Liver (tissue), 9 donors: ENCODE data around the gene MTHFSD. TPM values are rescaled to one million over a fixed set of nuclear protein-coding genes. Genes with fewer than 3 reads are reported as not detected.

ENCODE experiments used
- DNase-seq: peaks from one replicate; pipeline ENCODE4 v3.0.0-alpha.2; 2017; ENCODE audit warnings: low spot score
- H3K27ac ChIP-seq, 2 donors: one replicate each; pipeline ENCODE4 v1.7.0; 2013; ENCODE audit warnings: inconsistent platforms in 2 of 2, low read length in 2 of 2, control low read depth in 1 of 2, low read depth in 1 of 2, mild to moderate bottlenecking in 1 of 2
- H3K27me3 ChIP-seq, 4 donors: one replicate each; pipeline versions ENCODE4 v1.6.1 to v1.7.0; 2013; ENCODE audit warnings: low read length in 3 of 4, inconsistent platforms in 1 of 4, mild to moderate bottlenecking in 1 of 4, moderate library complexity in 1 of 4; ENCODE audit not compliant: control insufficient read depth in 4 of 4, insufficient read depth in 4 of 4
- H3K36me3 ChIP-seq, 4 donors: one replicate each; pipeline versions ENCODE4 v1.6.1 to v1.7.0; 2013; ENCODE audit warnings: low read length in 3 of 4, mild to moderate bottlenecking in 3 of 4, low read depth in 1 of 4, moderate library complexity in 1 of 4; ENCODE audit not compliant: control insufficient read depth in 4 of 4, insufficient read depth in 3 of 4
- H3K4me1 ChIP-seq, 4 donors: one replicate each; pipeline versions ENCODE4 v1.6.1 to v1.7.0; 2013; ENCODE audit warnings: low read length in 3 of 4, mild to moderate bottlenecking in 3 of 4, moderate library complexity in 1 of 4; ENCODE audit not compliant: control insufficient read depth in 4 of 4, insufficient read depth in 4 of 4
- H3K4me3 ChIP-seq, 3 donors: one replicate each; pipeline versions ENCODE4 v1.6.1 to v1.7.0; 2013; ENCODE audit warnings: low read length in 3 of 3, control low read depth in 1 of 3, low read depth in 1 of 3, mild to moderate bottlenecking in 1 of 3
- H3K9ac ChIP-seq, 2 donors: one replicate each; pipeline ENCODE4 v1.7.0; 2013; ENCODE audit warnings: low read length in 2 of 2, mild to moderate bottlenecking in 2 of 2, moderate library complexity in 2 of 2, control low read depth in 1 of 2, low read depth in 1 of 2
- H3K9me3 ChIP-seq, 4 donors: one replicate each; pipeline versions ENCODE4 v1.6.1 to v1.7.0; 2013; ENCODE audit warnings: low read length in 3 of 4; ENCODE audit not compliant: control insufficient read depth in 4 of 4
- EGR1 ChIP-seq, 2 donors: IDR thresholded peaks; 2 replicates each; pipeline ENCODE4 v1.6.1; 2016 to 2018; ENCODE audit warnings: antibody characterized with exemption in 2 of 2, low read depth in 2 of 2
- FOXA1 ChIP-seq: IDR thresholded peaks from 2 replicates; pipeline ENCODE4 v1.6.1; 2016; ENCODE audit warnings: antibody characterized with exemption
- FOXA2 ChIP-seq: IDR thresholded peaks from 2 replicates; pipeline ENCODE4 v1.6.1; 2016; ENCODE audit warnings: antibody characterized with exemption
- GABPA ChIP-seq, 2 donors: IDR thresholded peaks in 1 of 2; conservative IDR thresholded peaks in 1 of 2; 2 replicates each; pipeline ENCODE4 v1.6.1; 2016; ENCODE audit warnings: antibody characterized with exemption in 2 of 2, mild to moderate bottlenecking in 1 of 2, moderate library complexity in 1 of 2
- HNF4A ChIP-seq, 2 donors: conservative IDR thresholded peaks; 2 replicates each; pipeline ENCODE4 v1.6.1; 2016; ENCODE audit warnings: antibody characterized with exemption in 2 of 2, mild to moderate bottlenecking in 2 of 2
- HNF4G ChIP-seq: IDR thresholded peaks from 2 replicates; pipeline ENCODE4 v1.6.1; 2016; ENCODE audit warnings: antibody characterized with exemption
- JUND ChIP-seq, 2 donors: IDR thresholded peaks; 2 replicates each; pipeline ENCODE4 v1.6.1; 2016; ENCODE audit warnings: antibody characterized with exemption in 2 of 2
- NR2F2 ChIP-seq: IDR thresholded peaks from 2 replicates; pipeline ENCODE4 v1.6.1; 2016; ENCODE audit warnings: antibody characterized with exemption
- RAD21 ChIP-seq, 2 donors: IDR thresholded peaks; 2 replicates each; pipeline ENCODE4 v1.6.1; 2016; ENCODE audit warnings: antibody characterized with exemption in 2 of 2, mild to moderate bottlenecking in 2 of 2
- RXRA ChIP-seq, 2 donors: IDR thresholded peaks; 2 replicates each; pipeline ENCODE4 v1.6.1; 2017 to 2018; ENCODE audit warnings: antibody characterized with exemption in 2 of 2, mild to moderate bottlenecking in 1 of 2
- SP1 ChIP-seq: IDR thresholded peaks from 2 replicates; pipeline ENCODE4 v1.6.1; 2018; ENCODE audit warnings: antibody characterized with exemption, mild to moderate bottlenecking
- TAF1 ChIP-seq: conservative IDR thresholded peaks from 2 replicates; pipeline ENCODE4 v1.6.1; 2016; ENCODE audit warnings: antibody characterized with exemption, mild to moderate bottlenecking
- YY1 ChIP-seq: IDR thresholded peaks from 2 replicates; pipeline ENCODE4 v1.6.1; 2016; ENCODE audit warnings: antibody characterized with exemption, mild to moderate bottlenecking
- WGBS: extraction: QIAGEN DNeasy Blood & Tissue Kit; methylation state at CpG from one replicate; pipeline ENCODE4 v1.1.7; 2013; 5-methylcytosine and 5-hydroxymethylcytosine counted together
- polyA plus RNA-seq, 2 donors: library from polyadenylated mRNA; stranded (reverse) in 1 of 2; unstranded in 1 of 2; fragments of 200-250 nt in 1 of 2; fragments of >200 nt in 1 of 2; fragmentation: Nextera tagmentation in 1 of 2; extraction: Ambion mirVana in 1 of 2; gene quantifications; one replicate each; pipeline versions ENCODE4 v1.2.1 to v1.2.3, GENCODE V29; 2013 to 2015
- total RNA-seq, 2 donors: library from RNA; depleted of rRNA; stranded (reverse); fragments of >200 nt; gene quantifications; one replicate each; pipeline ENCODE4 v1.2.3, GENCODE V29; 2014
- TF ChIP-seq, protein P1 (sequence below): fragments of 150-350 bp; IDR thresholded peaks from 2 replicates; pipeline ENCODE4 v1.5.1; 2017; ENCODE audit warnings: improper control_type of control experiment, low read depth, low read length; ENCODE audit not compliant: missing input control
- TF ChIP-seq, protein P2 (sequence below): IDR thresholded peaks from 2 replicates; pipeline ENCODE4 v1.6.1; 2016; ENCODE audit warnings: antibody characterized with exemption, mild to moderate bottlenecking
- TF ChIP-seq, protein P3 (sequence below): IDR thresholded peaks from 2 replicates; pipeline ENCODE4 v1.6.1; 2016; ENCODE audit warnings: antibody characterized with exemption
- TF ChIP-seq, protein P4 (sequence below): IDR thresholded peaks from 2 replicates; pipeline ENCODE4 v1.6.1; 2016; ENCODE audit warnings: antibody characterized with exemption
- TF ChIP-seq, protein P5 (sequence below): IDR thresholded peaks from 2 replicates; pipeline ENCODE4 v1.6.1; 2016; ENCODE audit warnings: antibody characterized with exemption
- donor health status: healthy.
- donor health status: healthy.
- donor health status: healthy.
- donor health status: healthy.
- donor health status: healthy.

Gene MTHFSD
- total and polyA plus RNA-seq, 4 donors, result 4.6 to 8.1 (median 6.5) TPM

DNA sequence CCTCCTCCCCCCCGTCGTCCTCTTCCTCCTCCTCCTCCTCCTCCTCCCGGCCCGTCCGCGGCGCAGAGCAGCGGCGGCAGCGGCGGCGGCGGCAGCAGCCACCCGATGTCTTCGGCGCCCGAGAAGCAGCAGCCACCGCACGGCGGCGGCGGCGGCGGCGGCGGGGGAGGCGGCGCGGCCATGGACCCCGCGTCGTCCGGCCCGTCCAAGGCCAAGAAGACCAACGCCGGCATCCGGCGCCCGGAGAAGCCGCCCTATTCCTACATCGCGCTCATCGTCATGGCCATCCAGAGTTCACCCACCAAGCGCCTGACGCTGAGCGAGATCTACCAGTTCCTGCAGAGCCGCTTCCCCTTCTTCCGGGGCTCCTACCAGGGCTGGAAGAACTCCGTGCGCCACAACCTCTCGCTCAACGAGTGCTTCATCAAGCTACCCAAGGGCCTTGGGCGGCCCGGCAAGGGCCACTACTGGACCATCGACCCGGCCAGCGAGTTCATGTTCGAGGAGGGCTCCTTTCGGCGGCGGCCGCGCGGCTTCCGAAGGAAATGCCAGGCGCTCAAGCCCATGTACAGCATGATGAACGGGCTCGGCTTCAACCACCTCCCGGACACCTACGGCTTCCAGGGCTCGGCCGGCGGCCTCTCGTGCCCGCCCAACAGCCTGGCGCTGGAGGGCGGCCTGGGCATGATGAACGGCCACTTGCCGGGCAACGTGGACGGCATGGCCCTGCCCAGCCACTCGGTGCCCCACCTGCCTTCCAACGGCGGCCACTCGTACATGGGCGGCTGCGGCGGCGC lies 44.4 kb downstream of the MTHFSD start, which contains the start of gene FOXF1 (continued):
- no peak for TF ChIP-seq FOXA2

DNA sequence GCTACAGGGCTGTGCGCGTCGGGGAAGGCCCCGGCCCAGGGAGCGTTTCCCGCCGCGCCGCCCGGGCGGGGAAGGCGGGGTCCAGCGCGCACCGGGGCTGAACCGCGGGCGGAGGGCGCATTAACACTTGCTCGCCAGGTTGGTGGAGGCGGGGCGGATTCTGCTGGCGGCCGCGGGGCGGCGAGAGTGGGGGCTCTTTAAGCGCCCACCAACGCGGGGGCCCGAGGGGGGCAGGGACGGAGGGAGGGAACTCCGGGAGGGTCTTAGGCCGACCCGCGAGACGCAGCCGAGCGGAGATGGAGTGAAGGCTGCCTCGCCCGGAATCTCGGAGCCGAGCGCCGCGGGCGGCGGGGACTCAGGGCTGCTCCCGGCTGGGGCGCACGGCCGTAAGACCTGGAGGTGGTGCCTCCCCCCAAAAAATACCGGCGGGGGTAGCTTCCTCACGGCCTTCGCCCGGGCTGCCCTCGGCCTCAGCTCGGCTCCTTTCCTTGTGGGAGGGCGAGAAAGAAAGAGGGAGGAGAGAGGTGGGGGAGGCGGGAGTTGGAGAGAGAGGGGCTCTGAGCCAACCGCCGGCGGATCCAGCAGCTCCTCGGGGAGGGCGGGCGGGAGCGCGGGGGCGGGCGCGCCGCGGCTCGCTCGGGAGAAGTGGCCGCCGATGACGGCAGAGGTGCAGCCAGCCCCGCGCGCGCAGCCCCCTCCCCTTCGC lies 45.1 kb downstream of the MTHFSD start:
- H3K27me3 ChIP-seq, result peaks cover 6 to 29% (median 14%) of the 10 kb centered on the region in 4 donors
- no peak for DNase-seq
- H3K4me3 ChIP-seq, result peak overlapping the region in 2 of 3 donors; percentile 53 to 61
- under 1% methylated on average over 84 of the region's 84 CpGs for WGBS
- H3K9me3 ChIP-seq, result no peaks in the 10 kb centered on the region
- peaks cover 18 to 44% (median 24%) of the 10 kb centered on the region in 4 donors for H3K4me1 ChIP-seq
- peak overlapping the region; percentile 62 to 75 for H3K27ac ChIP-seq
- no peaks in the 10 kb centered on the region for H3K36me3 ChIP-seq
- TF ChIP-seq, protein P1, sequence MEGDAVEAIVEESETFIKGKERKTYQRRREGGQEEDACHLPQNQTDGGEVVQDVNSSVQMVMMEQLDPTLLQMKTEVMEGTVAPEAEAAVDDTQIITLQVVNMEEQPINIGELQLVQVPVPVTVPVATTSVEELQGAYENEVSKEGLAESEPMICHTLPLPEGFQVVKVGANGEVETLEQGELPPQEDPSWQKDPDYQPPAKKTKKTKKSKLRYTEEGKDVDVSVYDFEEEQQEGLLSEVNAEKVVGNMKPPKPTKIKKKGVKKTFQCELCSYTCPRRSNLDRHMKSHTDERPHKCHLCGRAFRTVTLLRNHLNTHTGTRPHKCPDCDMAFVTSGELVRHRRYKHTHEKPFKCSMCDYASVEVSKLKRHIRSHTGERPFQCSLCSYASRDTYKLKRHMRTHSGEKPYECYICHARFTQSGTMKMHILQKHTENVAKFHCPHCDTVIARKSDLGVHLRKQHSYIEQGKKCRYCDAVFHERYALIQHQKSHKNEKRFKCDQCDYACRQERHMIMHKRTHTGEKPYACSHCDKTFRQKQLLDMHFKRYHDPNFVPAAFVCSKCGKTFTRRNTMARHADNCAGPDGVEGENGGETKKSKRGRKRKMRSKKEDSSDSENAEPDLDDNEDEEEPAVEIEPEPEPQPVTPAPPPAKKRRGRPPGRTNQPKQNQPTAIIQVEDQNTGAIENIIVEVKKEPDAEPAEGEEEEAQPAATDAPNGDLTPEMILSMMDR, result no peak
- TF ChIP-seq EGR1 (IDR thresholded peaks at IDR 0.05; ENCODE audit: low read depth in 2 of 2) (no peak), RXRA (IDR thresholded peaks at IDR 0.05) (no peak), TAF1 (no peak), RAD21 (IDR thresholded peaks at IDR 0.05) (no peak), JUND (IDR thresholded peaks at IDR 0.05) (no peak), HNF4G (no peak), GABPA (IDR thresholded peaks at IDR 0.05 in 1 of 2, conservative IDR thresholded peaks at IDR 0.05 in 1 of 2) (no peak), NR2F2 (no peak), HNF4A (conservative IDR thresholded peaks at IDR 0.05) (no peak), YY1 (no peak), FOXA1 (no peak), SP1 (no peak), FOXA2 (no peak)
- TF ChIP-seq, protein P2, sequence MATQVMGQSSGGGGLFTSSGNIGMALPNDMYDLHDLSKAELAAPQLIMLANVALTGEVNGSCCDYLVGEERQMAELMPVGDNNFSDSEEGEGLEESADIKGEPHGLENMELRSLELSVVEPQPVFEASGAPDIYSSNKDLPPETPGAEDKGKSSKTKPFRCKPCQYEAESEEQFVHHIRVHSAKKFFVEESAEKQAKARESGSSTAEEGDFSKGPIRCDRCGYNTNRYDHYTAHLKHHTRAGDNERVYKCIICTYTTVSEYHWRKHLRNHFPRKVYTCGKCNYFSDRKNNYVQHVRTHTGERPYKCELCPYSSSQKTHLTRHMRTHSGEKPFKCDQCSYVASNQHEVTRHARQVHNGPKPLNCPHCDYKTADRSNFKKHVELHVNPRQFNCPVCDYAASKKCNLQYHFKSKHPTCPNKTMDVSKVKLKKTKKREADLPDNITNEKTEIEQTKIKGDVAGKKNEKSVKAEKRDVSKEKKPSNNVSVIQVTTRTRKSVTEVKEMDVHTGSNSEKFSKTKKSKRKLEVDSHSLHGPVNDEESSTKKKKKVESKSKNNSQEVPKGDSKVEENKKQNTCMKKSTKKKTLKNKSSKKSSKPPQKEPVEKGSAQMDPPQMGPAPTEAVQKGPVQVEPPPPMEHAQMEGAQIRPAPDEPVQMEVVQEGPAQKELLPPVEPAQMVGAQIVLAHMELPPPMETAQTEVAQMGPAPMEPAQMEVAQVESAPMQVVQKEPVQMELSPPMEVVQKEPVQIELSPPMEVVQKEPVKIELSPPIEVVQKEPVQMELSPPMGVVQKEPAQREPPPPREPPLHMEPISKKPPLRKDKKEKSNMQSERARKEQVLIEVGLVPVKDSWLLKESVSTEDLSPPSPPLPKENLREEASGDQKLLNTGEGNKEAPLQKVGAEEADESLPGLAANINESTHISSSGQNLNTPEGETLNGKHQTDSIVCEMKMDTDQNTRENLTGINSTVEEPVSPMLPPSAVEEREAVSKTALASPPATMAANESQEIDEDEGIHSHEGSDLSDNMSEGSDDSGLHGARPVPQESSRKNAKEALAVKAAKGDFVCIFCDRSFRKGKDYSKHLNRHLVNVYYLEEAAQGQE, result no peak
- TF ChIP-seq, protein P3, sequence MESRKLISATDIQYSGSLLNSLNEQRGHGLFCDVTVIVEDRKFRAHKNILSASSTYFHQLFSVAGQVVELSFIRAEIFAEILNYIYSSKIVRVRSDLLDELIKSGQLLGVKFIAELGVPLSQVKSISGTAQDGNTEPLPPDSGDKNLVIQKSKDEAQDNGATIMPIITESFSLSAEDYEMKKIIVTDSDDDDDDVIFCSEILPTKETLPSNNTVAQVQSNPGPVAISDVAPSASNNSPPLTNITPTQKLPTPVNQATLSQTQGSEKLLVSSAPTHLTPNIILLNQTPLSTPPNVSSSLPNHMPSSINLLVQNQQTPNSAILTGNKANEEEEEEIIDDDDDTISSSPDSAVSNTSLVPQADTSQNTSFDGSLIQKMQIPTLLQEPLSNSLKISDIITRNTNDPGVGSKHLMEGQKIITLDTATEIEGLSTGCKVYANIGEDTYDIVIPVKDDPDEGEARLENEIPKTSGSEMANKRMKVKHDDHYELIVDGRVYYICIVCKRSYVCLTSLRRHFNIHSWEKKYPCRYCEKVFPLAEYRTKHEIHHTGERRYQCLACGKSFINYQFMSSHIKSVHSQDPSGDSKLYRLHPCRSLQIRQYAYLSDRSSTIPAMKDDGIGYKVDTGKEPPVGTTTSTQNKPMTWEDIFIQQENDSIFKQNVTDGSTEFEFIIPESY, result no peak
- TF ChIP-seq, protein P4, sequence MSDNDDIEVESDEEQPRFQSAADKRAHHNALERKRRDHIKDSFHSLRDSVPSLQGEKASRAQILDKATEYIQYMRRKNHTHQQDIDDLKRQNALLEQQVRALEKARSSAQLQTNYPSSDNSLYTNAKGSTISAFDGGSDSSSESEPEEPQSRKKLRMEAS, result no peak
- TF ChIP-seq, protein P5, sequence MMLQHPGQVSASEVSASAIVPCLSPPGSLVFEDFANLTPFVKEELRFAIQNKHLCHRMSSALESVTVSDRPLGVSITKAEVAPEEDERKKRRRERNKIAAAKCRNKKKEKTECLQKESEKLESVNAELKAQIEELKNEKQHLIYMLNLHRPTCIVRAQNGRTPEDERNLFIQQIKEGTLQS, result no peak
- H3K9ac ChIP-seq, result no peak overlapping the region
